K562 (cell line): ENCODE results near the gene DLGAP1. TPM values are rescaled to one million over a fixed set of nuclear protein-coding genes. Genes with fewer than 3 reads are reported as not detected.

ENCODE experiments used
- FOS ChIP-seq: IDR thresholded peaks from 3 replicates; pipeline ENCODE4 v1.6.1; 2011; ENCODE audit not compliant: insufficient read length; ENCODE audit errors: extremely low read depth
- JUND ChIP-seq, 2 experiments: IDR thresholded peaks; 2 replicates in 1 of 2; 3 replicates in 1 of 2; pipeline ENCODE4 v1.6.1; 2011; ENCODE audit warnings: borderline replicate concordance in 2 of 2, low read depth in 2 of 2, low read length in 2 of 2, improper control_type of control experiment in 1 of 2, missing biosample characterization in 1 of 2, missing genetic modification characterization in 1 of 2, missing genetic modification reagents in 1 of 2
- KHSRP ChIP-seq: fragments of 450-650 bp; IDR thresholded peaks from 2 replicates; pipeline ENCODE4 v1.6.1; 2017
- MCM5 ChIP-seq: fragments of 450-650 bp; IDR thresholded peaks from 2 replicates; pipeline ENCODE4 v1.6.1; 2016; ENCODE audit warnings: low read depth
- OTX1 ChIP-seq: fragments of 450-650 bp; formaldehyde crosslinking; IDR thresholded peaks from 2 replicates; pipeline ENCODE4 v1.4.0; 2022; ENCODE audit warnings: mild to moderate bottlenecking
- ZNF12 ChIP-seq: sonication (generic); formaldehyde crosslinking; IDR thresholded peaks from 2 replicates; pipeline ENCODE4 v1.4.0; 2020; ENCODE audit warnings: mild to moderate bottlenecking, missing genetic modification reagents
- ZNF134 ChIP-seq: fragments of 250-450 bp; sonication (Bioruptor Pico); conservative IDR thresholded peaks from 2 replicates; pipeline ENCODE4 v1.4.0; 2020
- polyA plus RNA-seq, 8 experiments: library from polyadenylated mRNA; depleted of rRNA in 4 of 8; stranded (reverse) in 5 of 8; unstranded in 3 of 8; fragments of >200 nt; fragmentation: Nextera tagmentation in 2 of 8; fragmentation: Illumina TruSeq in 1 of 8; extraction: Ambion mirVana in 2 of 8; extraction: Trizol in 1 of 8; gene quantifications; 2 replicates each; pipeline versions ENCODE4 v1.2.1 to v1.2.3, GENCODE V29; 2011 to 2014; ENCODE audit warnings: inconsistent platforms in 1 of 8, missing spikeins in 1 of 8
- total RNA-seq, 7 experiments: library from RNA; depleted of rRNA in 6 of 7; stranded (reverse); fragments of >200 nt in 6 of 7; fragmentation: Illumina TruSeq in 2 of 7; extraction: Trizol in 2 of 7; gene quantifications; 2 replicates each; pipeline versions ENCODE4 v1.2.1 to v1.2.3, GENCODE V29; 2011 to 2021; ENCODE audit warnings: low replicate concordance in 1 of 7
- TF ChIP-seq, protein P1 (sequence below): fragments of 450-650 bp; IDR thresholded peaks from 2 replicates; pipeline ENCODE4 v1.6.1; 2017; ENCODE audit warnings: antibody characterized with exemption, mild to moderate bottlenecking
- TF ChIP-seq, protein P2 (sequence below): fragments of 250-450 bp; sonication (Bioruptor Pico); IDR thresholded peaks from 2 replicates; pipeline ENCODE4 v1.8.0; 2022; ENCODE audit warnings: inconsistent platforms
- TF ChIP-seq, protein P3 (sequence below): fragments of 250-450 bp; sonication (Bioruptor Pico); IDR thresholded peaks from 2 replicates; pipeline ENCODE4 v1.8.0; 2021; ENCODE audit warnings: moderate library complexity, mild to moderate bottlenecking, inconsistent platforms
- TF ChIP-seq, protein P4 (sequence below): fragments of 450-650 bp; IDR thresholded peaks from 2 replicates; pipeline ENCODE4 v1.6.1; 2017; ENCODE audit warnings: antibody characterized with exemption

The DLGAP1 gene
- total and polyA plus RNA-seq, 9 of the 15 experiments (the other 6 are each of a cell fraction or from before 2014, with no cell fraction given), result 0.04 to 0.22 (median 0.08) TPM

DNA sequence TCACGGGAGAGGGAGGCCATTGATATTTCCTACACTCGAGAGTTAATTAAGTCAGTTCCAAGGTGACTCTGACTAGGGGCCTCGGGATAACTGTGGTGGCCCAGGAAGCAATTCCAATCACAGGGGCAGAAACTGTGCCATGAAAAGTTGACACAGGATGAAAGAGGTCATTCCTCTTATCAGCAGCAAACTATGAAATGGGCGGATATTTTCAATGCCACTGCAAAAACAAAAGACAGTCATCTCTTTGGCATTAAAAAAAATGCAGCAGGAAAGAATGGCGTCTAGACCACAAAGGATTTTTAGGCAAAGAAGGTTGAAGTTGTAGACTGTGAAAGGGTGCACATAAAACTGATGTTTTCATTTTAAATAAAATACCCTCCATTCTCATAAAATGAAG lies 955.1 kb downstream of the DLGAP1 start (continued):
- TF ChIP-seq, protein P1, sequence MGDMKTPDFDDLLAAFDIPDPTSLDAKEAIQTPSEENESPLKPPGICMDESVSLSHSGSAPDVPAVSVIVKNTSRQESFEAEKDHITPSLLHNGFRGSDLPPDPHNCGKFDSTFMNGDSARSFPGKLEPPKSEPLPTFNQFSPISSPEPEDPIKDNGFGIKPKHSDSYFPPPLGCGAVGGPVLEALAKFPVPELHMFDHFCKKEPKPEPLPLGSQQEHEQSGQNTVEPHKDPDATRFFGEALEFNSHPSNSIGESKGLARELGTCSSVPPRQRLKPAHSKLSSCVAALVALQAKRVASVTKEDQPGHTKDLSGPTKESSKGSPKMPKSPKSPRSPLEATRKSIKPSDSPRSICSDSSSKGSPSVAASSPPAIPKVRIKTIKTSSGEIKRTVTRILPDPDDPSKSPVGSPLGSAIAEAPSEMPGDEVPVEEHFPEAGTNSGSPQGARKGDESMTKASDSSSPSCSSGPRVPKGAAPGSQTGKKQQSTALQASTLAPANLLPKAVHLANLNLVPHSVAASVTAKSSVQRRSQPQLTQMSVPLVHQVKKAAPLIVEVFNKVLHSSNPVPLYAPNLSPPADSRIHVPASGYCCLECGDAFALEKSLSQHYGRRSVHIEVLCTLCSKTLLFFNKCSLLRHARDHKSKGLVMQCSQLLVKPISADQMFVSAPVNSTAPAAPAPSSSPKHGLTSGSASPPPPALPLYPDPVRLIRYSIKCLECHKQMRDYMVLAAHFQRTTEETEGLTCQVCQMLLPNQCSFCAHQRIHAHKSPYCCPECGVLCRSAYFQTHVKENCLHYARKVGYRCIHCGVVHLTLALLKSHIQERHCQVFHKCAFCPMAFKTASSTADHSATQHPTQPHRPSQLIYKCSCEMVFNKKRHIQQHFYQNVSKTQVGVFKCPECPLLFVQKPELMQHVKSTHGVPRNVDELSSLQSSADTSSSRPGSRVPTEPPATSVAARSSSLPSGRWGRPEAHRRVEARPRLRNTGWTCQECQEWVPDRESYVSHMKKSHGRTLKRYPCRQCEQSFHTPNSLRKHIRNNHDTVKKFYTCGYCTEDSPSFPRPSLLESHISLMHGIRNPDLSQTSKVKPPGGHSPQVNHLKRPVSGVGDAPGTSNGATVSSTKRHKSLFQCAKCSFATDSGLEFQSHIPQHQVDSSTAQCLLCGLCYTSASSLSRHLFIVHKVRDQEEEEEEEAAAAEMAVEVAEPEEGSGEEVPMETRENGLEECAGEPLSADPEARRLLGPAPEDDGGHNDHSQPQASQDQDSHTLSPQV, result no peak
- TF ChIP-seq OTX1 (CRISPR knock-in tag), result no peak
- TF ChIP-seq, protein P2, sequence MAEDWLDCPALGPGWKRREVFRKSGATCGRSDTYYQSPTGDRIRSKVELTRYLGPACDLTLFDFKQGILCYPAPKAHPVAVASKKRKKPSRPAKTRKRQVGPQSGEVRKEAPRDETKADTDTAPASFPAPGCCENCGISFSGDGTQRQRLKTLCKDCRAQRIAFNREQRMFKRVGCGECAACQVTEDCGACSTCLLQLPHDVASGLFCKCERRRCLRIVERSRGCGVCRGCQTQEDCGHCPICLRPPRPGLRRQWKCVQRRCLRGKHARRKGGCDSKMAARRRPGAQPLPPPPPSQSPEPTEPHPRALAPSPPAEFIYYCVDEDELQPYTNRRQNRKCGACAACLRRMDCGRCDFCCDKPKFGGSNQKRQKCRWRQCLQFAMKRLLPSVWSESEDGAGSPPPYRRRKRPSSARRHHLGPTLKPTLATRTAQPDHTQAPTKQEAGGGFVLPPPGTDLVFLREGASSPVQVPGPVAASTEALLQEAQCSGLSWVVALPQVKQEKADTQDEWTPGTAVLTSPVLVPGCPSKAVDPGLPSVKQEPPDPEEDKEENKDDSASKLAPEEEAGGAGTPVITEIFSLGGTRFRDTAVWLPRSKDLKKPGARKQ (CRISPR knock-in tag), result no peak
- no peak for TF ChIP-seq FOS
- no peak for TF ChIP-seq JUND (IDR thresholded peaks at IDR 0.05; ENCODE audit: borderline replicate concordance, low read depth, low read length)
- no peak for TF ChIP-seq JUND (tag; IDR thresholded peaks at IDR 0.05; ENCODE audit: borderline replicate concordance, low read depth, low read length)
- TF ChIP-seq, protein P3, sequence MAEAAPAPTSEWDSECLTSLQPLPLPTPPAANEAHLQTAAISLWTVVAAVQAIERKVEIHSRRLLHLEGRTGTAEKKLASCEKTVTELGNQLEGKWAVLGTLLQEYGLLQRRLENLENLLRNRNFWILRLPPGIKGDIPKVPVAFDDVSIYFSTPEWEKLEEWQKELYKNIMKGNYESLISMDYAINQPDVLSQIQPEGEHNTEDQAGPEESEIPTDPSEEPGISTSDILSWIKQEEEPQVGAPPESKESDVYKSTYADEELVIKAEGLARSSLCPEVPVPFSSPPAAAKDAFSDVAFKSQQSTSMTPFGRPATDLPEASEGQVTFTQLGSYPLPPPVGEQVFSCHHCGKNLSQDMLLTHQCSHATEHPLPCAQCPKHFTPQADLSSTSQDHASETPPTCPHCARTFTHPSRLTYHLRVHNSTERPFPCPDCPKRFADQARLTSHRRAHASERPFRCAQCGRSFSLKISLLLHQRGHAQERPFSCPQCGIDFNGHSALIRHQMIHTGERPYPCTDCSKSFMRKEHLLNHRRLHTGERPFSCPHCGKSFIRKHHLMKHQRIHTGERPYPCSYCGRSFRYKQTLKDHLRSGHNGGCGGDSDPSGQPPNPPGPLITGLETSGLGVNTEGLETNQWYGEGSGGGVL (CRISPR knock-in tag), result no peak
- TF ChIP-seq ZNF134 (CRISPR knock-in tag), result no peak
- no peak for TF ChIP-seq ZNF12 (CRISPR knock-in tag)
- no peak for TF ChIP-seq MCM5
- TF ChIP-seq KHSRP, result no peak
- TF ChIP-seq, protein P4, sequence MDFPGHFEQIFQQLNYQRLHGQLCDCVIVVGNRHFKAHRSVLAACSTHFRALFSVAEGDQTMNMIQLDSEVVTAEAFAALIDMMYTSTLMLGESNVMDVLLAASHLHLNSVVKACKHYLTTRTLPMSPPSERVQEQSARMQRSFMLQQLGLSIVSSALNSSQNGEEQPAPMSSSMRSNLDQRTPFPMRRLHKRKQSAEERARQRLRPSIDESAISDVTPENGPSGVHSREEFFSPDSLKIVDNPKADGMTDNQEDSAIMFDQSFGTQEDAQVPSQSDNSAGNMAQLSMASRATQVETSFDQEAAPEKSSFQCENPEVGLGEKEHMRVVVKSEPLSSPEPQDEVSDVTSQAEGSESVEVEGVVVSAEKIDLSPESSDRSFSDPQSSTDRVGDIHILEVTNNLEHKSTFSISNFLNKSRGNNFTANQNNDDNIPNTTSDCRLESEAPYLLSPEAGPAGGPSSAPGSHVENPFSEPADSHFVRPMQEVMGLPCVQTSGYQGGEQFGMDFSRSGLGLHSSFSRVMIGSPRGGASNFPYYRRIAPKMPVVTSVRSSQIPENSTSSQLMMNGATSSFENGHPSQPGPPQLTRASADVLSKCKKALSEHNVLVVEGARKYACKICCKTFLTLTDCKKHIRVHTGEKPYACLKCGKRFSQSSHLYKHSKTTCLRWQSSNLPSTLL, result no peak
